Sigmoid colon (tissue), 7 donors: Measurements from ENCODE around the gene PEAR1. TPM values are rescaled to one million over a fixed set of nuclear protein-coding genes. Genes with fewer than 3 reads are reported as not detected.
A peak's percentile ranks its signal among the peaks of the same experiment; 100 is the strongest.
"Not testable (repeated sequence)": the region's sequence is repeated elsewhere in the genome, so short reads cannot be mapped to it uniquely, and the experiment has no call there.

ENCODE experiments used
- DNase-seq: peaks from one replicate; pipeline ENCODE4 v3.0.0-alpha.2; 2019
- H3K27ac ChIP-seq, 4 donors: fragments of 200-600 bp; sonication (generic); one replicate each; pipeline ENCODE4 v1.5.1; 2016 to 2019; ENCODE audit warnings: mild to moderate bottlenecking in 1 of 4
- H3K27me3 ChIP-seq, 3 donors: fragments of 200-600 bp; sonication (generic); one replicate each; pipeline ENCODE4 v1.5.1; 2019; ENCODE audit warnings: mild to moderate bottlenecking in 1 of 3
- H3K36me3 ChIP-seq, 4 donors: fragments of 200-600 bp; sonication (generic); one replicate each; pipeline ENCODE4 v1.5.1; 2016 to 2019
- H3K4me1 ChIP-seq, 4 donors: fragments of 200-600 bp; sonication (generic); one replicate each; pipeline ENCODE4 v1.5.1; 2017 to 2019
- H3K4me3 ChIP-seq, 4 donors: fragments of 200-600 bp; sonication (generic); one replicate each; pipeline ENCODE4 v1.5.1; 2017 to 2019; ENCODE audit warnings: mild to moderate bottlenecking in 2 of 4, moderate library complexity in 1 of 4
- H3K9me3 ChIP-seq, 4 donors: fragments of 200-600 bp in 3 of 4; sonication (generic) in 3 of 4; one replicate each; pipeline versions ENCODE4 v1.5.1 to v1.6.1; 2013 to 2019
- CTCF ChIP-seq, 4 experiments: fragments of 450-650 bp in 3 of 4; fragments of 200-600 bp in 1 of 4; IDR thresholded peaks; one replicate each; pipeline ENCODE4 v1.5.1; 2016 to 2019; ENCODE audit warnings: antibody characterized with exemption in 4 of 4, mild to moderate bottlenecking in 3 of 4, moderate library complexity in 2 of 4
- EP300 ChIP-seq, 4 donors: sonication (generic); formaldehyde crosslinking; IDR thresholded peaks; one replicate each; pipeline ENCODE4 v1.6.1; 2017; ENCODE audit warnings: antibody characterized with exemption in 4 of 4
- POLR2A ChIP-seq, 2 donors: fragments of 450-650 bp; IDR thresholded peaks; one replicate each; pipeline ENCODE4 v1.6.1; 2016; ENCODE audit warnings: antibody characterized with exemption in 2 of 2, mild to moderate bottlenecking in 2 of 2, moderate library complexity in 2 of 2
- POLR2AphosphoS5 ChIP-seq, 4 donors: sonication (generic); formaldehyde crosslinking; IDR thresholded peaks; one replicate each; pipeline ENCODE4 v1.6.1; 2017; ENCODE audit warnings: antibody characterized with exemption in 4 of 4
- WGBS, 2 donors: extraction: QIAGEN DNeasy Blood & Tissue Kit; methylation state at CpG; one replicate each; pipeline ENCODE4 v1.1.7; 2013; 5-methylcytosine and 5-hydroxymethylcytosine counted together
- intact Hi-C: fragments of 100-400 bp; cut with DNase I; formaldehyde crosslinking; loops from one replicate; pipeline ENCODE4 v1.15.1; 2023
- polyA plus RNA-seq, 3 donors: library from polyadenylated mRNA; stranded (reverse); fragments of 200-250 nt; gene quantifications; one replicate each; pipeline ENCODE4 v1.2.3, GENCODE V29; 2013
- total RNA-seq, 4 donors: library from RNA; depleted of rRNA; stranded (reverse); fragments of >200 nt; gene quantifications; one replicate each; pipeline ENCODE4 v1.1.0, GENCODE V29; 2016
- donor health status: healthy with polysubstance abuse.
- donor health status: Bipolar disorder and iron deficiency.
- donor health status: healthy.

The PEAR1 gene
- total and polyA plus RNA-seq, 7 donors = under 0.01 to 8.3 (median 3.8) TPM

GRCh38 chr1:156925154-156926010 lies 31.9 kb downstream of the PEAR1 start:
- intact Hi-C loops = loop anchor here (10.0 kb wide), 1 partner anchor 91 kb away; no protein-coding TSS in a partner anchor
- H3K27ac ChIP-seq = no peak overlapping the region
- peaks cover 0 to 30% (median 27%) of the 10 kb centered on the region in 4 donors for H3K4me1 ChIP-seq
- H3K36me3 ChIP-seq = no peaks in the 10 kb centered on the region
- no peaks in the 10 kb centered on the region for H3K9me3 ChIP-seq
- no peak overlapping the region for H3K4me3 ChIP-seq
- H3K27me3 ChIP-seq = peaks cover 45 to 88% (median 71%) of the 10 kb centered on the region in 3 donors
- DNase-seq = no peak
- TF ChIP-seq POLR2AphosphoS5 (IDR thresholded peaks at IDR 0.05) (no peak), POLR2A (IDR thresholded peaks at IDR 0.05) (no peak), CTCF (IDR thresholded peaks at IDR 0.05) (no peak), EP300 (IDR thresholded peaks at IDR 0.05) (no peak)
- WGBS, 2 donors = 83 to 84% methylated on average over 5 of the region's 5 CpGs

GRCh38 chr1:156926175-156926574 lies 32.7 kb downstream of the PEAR1 start:
- TF ChIP-seq POLR2AphosphoS5 (IDR thresholded peaks at IDR 0.05) (no peak), EP300 (IDR thresholded peaks at IDR 0.05) (no peak), CTCF (IDR thresholded peaks at IDR 0.05) (no peak), POLR2A (IDR thresholded peaks at IDR 0.05) (no peak)

GRCh38 chr1:156926695-156927094 lies 33.2 kb downstream of the PEAR1 start:
- H3K27me3 ChIP-seq = peaks cover 35 to 76% (median 58%) of the 10 kb centered on the region in 3 donors

More at GRCh38 chr1:156926175-156926574, 32.7 kb downstream of the PEAR1 start:
- WGBS, 2 donors = 23% methylated on average over 3 of the region's 3 CpGs
- Histone ChIP-seq H3K9me3 (no peaks in the 10 kb centered on the region), H3K36me3 (no peaks in the 10 kb centered on the region), H3K4me3 (no peak overlapping the region), H3K27ac (no peak overlapping the region), H3K27me3 (peaks cover 37 to 80% (median 63%) of the 10 kb centered on the region in 3 donors), H3K4me1 (peaks cover 0 to 25% (median 24%) of the 10 kb centered on the region in 4 donors)
- no peak for DNase-seq
- intact Hi-C loops = loop anchor here (10.0 kb wide), 1 partner anchor 91 kb away; no protein-coding TSS in a partner anchor

GRCh38 chr1:156927215-156928042 lies 33.9 kb downstream of the PEAR1 start:
- Histone ChIP-seq H3K36me3 (no peaks in the 10 kb centered on the region), H3K4me3 (peak overlapping the region in 3 of 4 donors; percentile 14 to 37 (median 28)), H3K9me3 (no peaks in the 10 kb centered on the region), H3K27ac (no peak overlapping the region), H3K4me1 (peaks cover 0 to 35% (median 34%) of the 10 kb centered on the region in 4 donors), H3K27me3 (peaks cover 35 to 69% (median 51%) of the 10 kb centered on the region in 3 donors)
- 5% methylated on average over 64 of the region's 64 CpGs for WGBS, 2 donors
- no peak for TF ChIP-seq POLR2A (IDR thresholded peaks at IDR 0.05)
- peak in 3 of 4 experiments; percentile 22 to 45 (median 42) for TF ChIP-seq CTCF (IDR thresholded peaks at IDR 0.05)
- intact Hi-C loops = loop anchor here (10.0 kb wide), 1 partner anchor 93 kb away; no protein-coding TSS in a partner anchor
- DNase-seq = peak; percentile 79

More at GRCh38 chr1:156926695-156927094, 33.2 kb downstream of the PEAR1 start:
- not testable (repeated sequence) for H3K9me3 ChIP-seq, DNase-seq, H3K4me3 ChIP-seq, H3K36me3 ChIP-seq, H3K27ac ChIP-seq
- H3K4me1 ChIP-seq = peaks cover 0 to 30% (median 30%) of the 10 kb centered on the region in 4 donors
- intact Hi-C loops = loop anchor here (10.0 kb wide), 1 partner anchor 92 kb away; no protein-coding TSS in a partner anchor
- 68 to 84% methylated on average over 6 of the region's 6 CpGs for WGBS, 2 donors
